ENCODE data around the gene FAM13C. TPM values are rescaled to one million over a fixed set of nuclear protein-coding genes. Genes with fewer than 3 reads are reported as not detected.

The FAM13C gene
- total RNA-seq, 2 donors from 2014 or later: 5.4 to 9.6 TPM

DNA sequence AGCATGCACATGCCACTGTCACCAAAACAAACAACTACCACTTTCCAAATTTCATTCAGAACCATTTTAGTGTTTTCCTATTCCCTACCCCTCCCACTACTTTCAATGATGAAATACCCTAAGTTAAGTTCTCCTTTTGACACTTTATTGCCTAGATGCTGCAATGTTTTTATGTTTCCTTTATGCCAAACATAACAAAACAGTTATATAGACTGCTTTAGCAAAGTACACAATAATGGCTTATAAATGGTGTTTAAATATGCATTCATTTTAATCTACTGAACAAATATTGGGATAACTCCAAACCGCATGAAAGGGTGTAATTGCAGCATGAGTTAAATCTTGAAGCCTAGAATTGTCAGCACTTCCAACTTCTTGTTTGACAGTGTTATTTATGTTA, 116.7 kb downstream of the FAM13C start:
- no peak for DNase-seq
- 40 to 49% methylated on average over 1 of the region's 1 CpG for WGBS, 2 donors
- no peak overlapping the region for H3K4me3 ChIP-seq
- ATAC-seq: no peak
- no peak overlapping the region for H3K27ac ChIP-seq
- TF ChIP-seq, protein P1, sequence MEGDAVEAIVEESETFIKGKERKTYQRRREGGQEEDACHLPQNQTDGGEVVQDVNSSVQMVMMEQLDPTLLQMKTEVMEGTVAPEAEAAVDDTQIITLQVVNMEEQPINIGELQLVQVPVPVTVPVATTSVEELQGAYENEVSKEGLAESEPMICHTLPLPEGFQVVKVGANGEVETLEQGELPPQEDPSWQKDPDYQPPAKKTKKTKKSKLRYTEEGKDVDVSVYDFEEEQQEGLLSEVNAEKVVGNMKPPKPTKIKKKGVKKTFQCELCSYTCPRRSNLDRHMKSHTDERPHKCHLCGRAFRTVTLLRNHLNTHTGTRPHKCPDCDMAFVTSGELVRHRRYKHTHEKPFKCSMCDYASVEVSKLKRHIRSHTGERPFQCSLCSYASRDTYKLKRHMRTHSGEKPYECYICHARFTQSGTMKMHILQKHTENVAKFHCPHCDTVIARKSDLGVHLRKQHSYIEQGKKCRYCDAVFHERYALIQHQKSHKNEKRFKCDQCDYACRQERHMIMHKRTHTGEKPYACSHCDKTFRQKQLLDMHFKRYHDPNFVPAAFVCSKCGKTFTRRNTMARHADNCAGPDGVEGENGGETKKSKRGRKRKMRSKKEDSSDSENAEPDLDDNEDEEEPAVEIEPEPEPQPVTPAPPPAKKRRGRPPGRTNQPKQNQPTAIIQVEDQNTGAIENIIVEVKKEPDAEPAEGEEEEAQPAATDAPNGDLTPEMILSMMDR (IDR thresholded peaks at IDR 0.05): no peak
- TF ChIP-seq POLR2A (IDR thresholded peaks at IDR 0.05): no peak
- H3K36me3 ChIP-seq (replicated peaks in 1 of 2; ENCODE audit: insufficient read depth in 1 of 2, low read depth in 2 of 2): peaks cover 0 to 9% of the 10 kb centered on the region in 2 donors
- H3K4me1 ChIP-seq: no peaks in the 10 kb centered on the region
- intact Hi-C loops (cut with DNase I): no loop called here
- H3K9me3 ChIP-seq: no peaks in the 10 kb centered on the region
- H3K27me3 ChIP-seq: no peaks in the 10 kb centered on the region

- ATAC-seq (no peak), DNase-seq (no peak)
- Histone ChIP-seq H3K4me1 (no peaks in the 10 kb centered on the region), H3K9me3 (no peaks in the 10 kb centered on the region), H3K4me3 (no peak overlapping the region), H3K36me3 (replicated peaks in 1 of 2; ENCODE audit: insufficient read depth in 1 of 2, low read depth in 2 of 2) (peaks cover 0 to 7% of the 10 kb centered on the region in 2 donors), H3K27ac (no peak overlapping the region), H3K27me3 (no peaks in the 10 kb centered on the region)
- TF ChIP-seq, protein P1 (IDR thresholded peaks at IDR 0.05): no peak
- TF ChIP-seq POLR2A (IDR thresholded peaks at IDR 0.05): no peak
- intact Hi-C loops (cut with DNase I): loop anchor here (5.0 kb wide), 1 partner anchor 372 kb away; no protein-coding TSS in a partner anchor
- WGBS, 2 donors: 93% methylated on average over 1 of the region's 1 CpG
Observed at GRCh38 chr10:59244871-59245270, 117.5 kb downstream of the FAM13C start.

GRCh38 chr10:59243611-59244195, 118.6 kb downstream of the FAM13C start:
- TF ChIP-seq, protein P1 (IDR thresholded peaks at IDR 0.05): no peak
- TF ChIP-seq POLR2A (IDR thresholded peaks at IDR 0.05): no peak
- WGBS, 2 donors: 83 to 100% methylated on average over 2 of the region's 2 CpGs

DNA sequence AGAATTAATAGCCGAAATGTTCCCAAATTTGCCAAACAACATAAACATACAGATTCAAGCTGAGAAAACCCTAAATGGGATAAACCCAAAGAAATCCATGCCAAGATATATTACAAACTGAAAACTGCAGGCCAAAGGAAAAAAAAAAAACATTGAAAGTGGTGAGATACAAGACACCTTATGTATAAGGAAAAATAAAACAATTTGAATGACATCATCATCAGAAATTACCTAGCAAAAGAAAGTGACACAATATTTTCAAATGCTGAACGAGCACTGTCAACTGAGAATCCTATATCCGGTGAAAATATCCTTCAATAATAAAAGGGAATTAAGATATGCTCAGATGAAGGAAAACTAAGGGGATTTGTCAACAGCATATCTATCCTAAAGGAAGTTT, 119.4 kb downstream of the FAM13C start:
- H3K4me1 ChIP-seq: no peaks in the 10 kb centered on the region
- no peak overlapping the region for H3K27ac ChIP-seq
- no peak for TF ChIP-seq POLR2A (IDR thresholded peaks at IDR 0.05)
- TF ChIP-seq, protein P1 (IDR thresholded peaks at IDR 0.05): no peak
- DNase-seq (no peak), ATAC-seq (no peak)
- no peaks in the 10 kb centered on the region for H3K9me3 ChIP-seq
- WGBS, 2 donors: 91% methylated on average over 3 of the region's 3 CpGs
- no peak overlapping the region for H3K4me3 ChIP-seq
- intact Hi-C loops (cut with DNase I): loop anchor here (5.0 kb wide), 1 partner anchor 374 kb away; no protein-coding TSS in a partner anchor
- no peaks in the 10 kb centered on the region for H3K27me3 ChIP-seq
- H3K36me3 ChIP-seq (replicated peaks in 1 of 2; ENCODE audit: insufficient read depth in 1 of 2, low read depth in 2 of 2): peaks cover 0 to 11% of the 10 kb centered on the region in 2 donors

More at GRCh38 chr10:59243611-59244195, 118.6 kb downstream of the FAM13C start:
- H3K27me3 ChIP-seq: no peaks in the 10 kb centered on the region
- ATAC-seq (no peak), DNase-seq (no peak)
- H3K4me1 ChIP-seq: no peaks in the 10 kb centered on the region
- H3K27ac ChIP-seq: no peak overlapping the region
- intact Hi-C loops (cut with DNase I): loop anchor here (5.0 kb wide), 1 partner anchor 374 kb away; no protein-coding TSS in a partner anchor
- H3K36me3 ChIP-seq (replicated peaks in 1 of 2; ENCODE audit: insufficient read depth in 1 of 2, low read depth in 2 of 2): peaks cover 0 to 11% of the 10 kb centered on the region in 2 donors
- no peak overlapping the region for H3K4me3 ChIP-seq
- no peaks in the 10 kb centered on the region for H3K9me3 ChIP-seq

GRCh38 chr10:59242057-59242456, 120.3 kb downstream of the FAM13C start:
- no peak for ATAC-seq
- WGBS, 2 donors: 95 to 100% methylated on average over 1 of the region's 1 CpG
- no peaks in the 10 kb centered on the region for H3K27me3 ChIP-seq
- intact Hi-C loops (cut with DNase I): loop anchor here (5.0 kb wide), 1 partner anchor 375 kb away; no protein-coding TSS in a partner anchor
- no peak overlapping the region for H3K4me3 ChIP-seq
- H3K4me1 ChIP-seq: no peaks in the 10 kb centered on the region
- TF ChIP-seq, protein P1 (IDR thresholded peaks at IDR 0.05): no peak
- no peak for TF ChIP-seq POLR2A (IDR thresholded peaks at IDR 0.05)
- no peak overlapping the region for H3K27ac ChIP-seq
- H3K9me3 ChIP-seq: no peaks in the 10 kb centered on the region
- no peak for DNase-seq
- peaks cover 0 to 8% of the 10 kb centered on the region in 2 donors for H3K36me3 ChIP-seq (replicated peaks in 1 of 2; ENCODE audit: insufficient read depth in 1 of 2, low read depth in 2 of 2)
